Breast epithelium (tissue), 3 donors: Measurements from ENCODE around the gene MUC5AC.

Experiments
- CTCF ChIP-seq, 3 donors: fragments of 450-650 bp; IDR thresholded peaks; one replicate each; pipeline ENCODE4 v1.5.1; 2016 to 2017; ENCODE audit warnings: antibody characterized with exemption in 3 of 3, mild to moderate bottlenecking in 3 of 3, moderate library complexity in 3 of 3
- POLR2A ChIP-seq: fragments of 450-650 bp; IDR thresholded peaks from one replicate; pipeline ENCODE4 v1.6.1; 2016; ENCODE audit warnings: antibody characterized with exemption, mild to moderate bottlenecking, moderate library complexity

GRCh38 chr11:1147792-1148191 is 10.0 kb upstream of the MUC5AC start:
- TF ChIP-seq POLR2A (no peak), CTCF (IDR thresholded peaks at IDR 0.05) (no peak)
